Kidney (tissue), 14 donors: Measurements from ENCODE around the gene RTCA. TPM values are rescaled to one million over a fixed set of nuclear protein-coding genes. Genes with fewer than 3 reads are reported as not detected.
"Not testable (repeated sequence)": the region's sequence is repeated elsewhere in the genome, so short reads cannot be mapped to it uniquely, and the experiment has no call there.

Experiments
- DNase-seq, 5 donors: peaks; one replicate each; pipeline ENCODE4 v3.0.0-alpha.2; 2013 to 2020
- FAIRE-seq: peaks from 2 replicates; lab custom pipeline; 2012; peaks lifted over from hg19 to GRCh38; lab: Jason Lieb, UNC
- H3K27ac ChIP-seq, 2 donors: one replicate each; pipeline ENCODE4 v1.7.0; 2013; ENCODE audit warnings: low read depth in 2 of 2, low read length in 2 of 2, inconsistent platforms in 1 of 2
- H3K27me3 ChIP-seq: one replicate; pipeline ENCODE4 v1.7.1; 2013; ENCODE audit warnings: low read length, inconsistent platforms; ENCODE audit not compliant: control insufficient read depth, insufficient read depth
- H3K36me3 ChIP-seq, 3 donors: one replicate each; pipeline versions ENCODE4 v1.7.0 to v1.7.1; 2013; ENCODE audit warnings: low read length in 3 of 3, control low read depth in 1 of 3, inconsistent platforms in 1 of 3; ENCODE audit not compliant: insufficient read depth in 3 of 3, control insufficient read depth in 2 of 3
- H3K4me1 ChIP-seq, 3 donors: one replicate each; pipeline versions ENCODE4 v1.7.0 to v1.7.1; 2013; ENCODE audit warnings: low read length in 3 of 3, inconsistent platforms in 1 of 3, low read depth in 1 of 3; ENCODE audit not compliant: control insufficient read depth in 2 of 3, insufficient read depth in 2 of 3
- H3K4me3 ChIP-seq, 3 donors: one replicate each; pipeline versions ENCODE4 v1.7.0 to v1.8.1; 2013; ENCODE audit warnings: low read length in 3 of 3, control low read depth in 1 of 3, inconsistent platforms in 1 of 3
- H3K9ac ChIP-seq, 3 donors: one replicate each; pipeline versions ENCODE4 v1.7.0 to v1.7.1; 2013; ENCODE audit warnings: low read length in 3 of 3, control low read depth in 1 of 3, inconsistent platforms in 1 of 3
- H3K9me3 ChIP-seq, 3 donors: one replicate each; pipeline versions ENCODE4 v1.7.0 to v1.7.1; 2013; ENCODE audit warnings: low read length in 3 of 3, control low read depth in 1 of 3, inconsistent platforms in 1 of 3; ENCODE audit not compliant: control insufficient read depth in 2 of 3, insufficient read depth in 1 of 3
- CTCF ChIP-seq: IDR thresholded peaks from 3 replicates; pipeline ENCODE4 v1.5.1; 2012; ENCODE audit warnings: mild to moderate bottlenecking, moderate library complexity, borderline replicate concordance; ENCODE audit not compliant: insufficient read depth; ENCODE audit errors: extremely low read depth
- intact Hi-C: fragments of 100-400 bp; cut with DNase I; formaldehyde crosslinking; loops from one replicate; pipeline ENCODE4 v1.11.1; 2022
- polyA plus RNA-seq: library from polyadenylated mRNA; stranded (reverse); fragments of 350-450 nt; fragmentation: Illumina TruSeq; extraction: RNeasy Lipid Tissue Mini Kit (QIAGEN cat#74804); gene quantifications from one replicate; pipeline ENCODE4 v1.2.3, GENCODE V29; 2014; ENCODE audit warnings: low read depth, low replicate concordance; ENCODE audit not compliant: insufficient read depth
- total RNA-seq: library from RNA; stranded (reverse); fragmentation: NEBNext Ultra II Directional; extraction: Animal tissue kit (Norgen Biotek cat#: 25700); gene quantifications from one replicate; pipeline ENCODE4 v1.2.1, GENCODE V29; 2021
- donor health status: control.
- donor health status: control.
- donor health status: control.
- donor health status: control.
- donor health status: control.
- donor health status: DM: yes; HTN: yes; CAD: no.
- donor health status: Normal renal cell carcinoma (clear cell type).

RTCA gene
- total and polyA plus RNA-seq, 2 donors from 2014 or later, result 30.8 to 51.1 TPM

GRCh38 chr1:100230765-100231164 is 35.3 kb upstream of the RTCA start:
- no peaks in the 10 kb centered on the region for H3K4me1 ChIP-seq
- TF ChIP-seq CTCF, result no peak
- H3K27me3 ChIP-seq, result no peaks in the 10 kb centered on the region
- intact Hi-C loops, result no loop called here
- FAIRE-seq (no peak), DNase-seq (no peak)
- peaks cover 3 to 17% (median 4%) of the 10 kb centered on the region in 3 donors for H3K36me3 ChIP-seq
- H3K9ac ChIP-seq, result no peak overlapping the region
- H3K9me3 ChIP-seq, result no peaks in the 10 kb centered on the region
- H3K27ac ChIP-seq, result no peak overlapping the region
- H3K4me3 ChIP-seq, result no peak overlapping the region

- Histone ChIP-seq H3K36me3 (peaks cover 3 to 17% (median 4%) of the 10 kb centered on the region in 3 donors), H3K4me1 (no peaks in the 10 kb centered on the region), H3K9ac (no peak overlapping the region), H3K27me3 (no peaks in the 10 kb centered on the region), H3K27ac (no peak overlapping the region), H3K4me3 (no peak overlapping the region), H3K9me3 (no peaks in the 10 kb centered on the region)
- no peak for TF ChIP-seq CTCF
- intact Hi-C loops, result no loop called here
- no peak for DNase-seq
- no peak for FAIRE-seq
Measured at GRCh38 chr1:100231721-100232120, 34.3 kb upstream of the RTCA start.

- Histone ChIP-seq H3K27ac (no peak overlapping the region), H3K9ac (no peak overlapping the region), H3K27me3 (no peaks in the 10 kb centered on the region), H3K4me1 (no peaks in the 10 kb centered on the region), H3K9me3 (no peaks in the 10 kb centered on the region), H3K4me3 (no peak overlapping the region), H3K36me3 (peaks cover 3 to 17% (median 4%) of the 10 kb centered on the region in 3 donors)
- DNase-seq (no peak), FAIRE-seq (no peak)
- intact Hi-C loops, result no loop called here
- no peak for TF ChIP-seq CTCF
Measured at GRCh38 chr1:100232156-100232555, 33.9 kb upstream of the RTCA start.

GRCh38 chr1:100233566-100233965 is 32.5 kb upstream of the RTCA start:
- intact Hi-C loops, H3K9ac ChIP-seq, H3K4me1 ChIP-seq, H3K27me3 ChIP-seq, H3K4me3 ChIP-seq, H3K27ac ChIP-seq, H3K9me3 ChIP-seq, DNase-seq, FAIRE-seq: not testable (repeated sequence)
- H3K36me3 ChIP-seq, result peaks cover 2 to 20% (median 5%) of the 10 kb centered on the region in 3 donors
